Astrocyte (in vitro differentiated cells and primary cell): ENCODE measurements around the gene STUM.

ENCODE experiments used
- EZH2 ChIP-seq: IDR thresholded peaks from 2 replicates; pipeline ENCODE4 v1.6.1; 2012; ENCODE audit warnings: mild to moderate bottlenecking, low read length, inconsistent platforms; ENCODE audit not compliant: insufficient read depth
- TF ChIP-seq, protein P1 (sequence below): IDR thresholded peaks from 2 replicates; pipeline ENCODE4 v1.5.1; 2011; ENCODE audit warnings: low read depth, mild to moderate bottlenecking, inconsistent platforms, low read length, moderate library complexity; ENCODE audit not compliant: insufficient read depth

DNA sequence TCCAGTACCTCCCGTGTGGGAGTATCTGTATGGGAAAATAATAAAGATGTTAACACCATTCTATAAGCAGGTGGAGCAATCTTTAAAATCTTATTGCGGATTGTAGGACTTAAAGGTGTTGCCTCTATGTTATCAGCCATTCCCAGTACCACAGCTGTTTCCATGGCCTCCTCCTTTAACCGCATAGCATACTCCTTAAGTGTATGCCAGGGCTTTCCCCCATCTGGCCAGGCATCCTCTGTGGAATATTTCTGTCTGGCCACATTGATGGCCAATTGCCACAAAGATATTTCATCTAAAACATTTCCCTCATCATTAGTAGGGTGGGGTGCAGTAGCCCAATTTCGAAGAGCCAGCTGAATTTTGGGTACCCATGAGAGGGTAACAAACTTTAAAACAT lies 7.3 kb upstream of the STUM start:
- TF ChIP-seq, protein P1, sequence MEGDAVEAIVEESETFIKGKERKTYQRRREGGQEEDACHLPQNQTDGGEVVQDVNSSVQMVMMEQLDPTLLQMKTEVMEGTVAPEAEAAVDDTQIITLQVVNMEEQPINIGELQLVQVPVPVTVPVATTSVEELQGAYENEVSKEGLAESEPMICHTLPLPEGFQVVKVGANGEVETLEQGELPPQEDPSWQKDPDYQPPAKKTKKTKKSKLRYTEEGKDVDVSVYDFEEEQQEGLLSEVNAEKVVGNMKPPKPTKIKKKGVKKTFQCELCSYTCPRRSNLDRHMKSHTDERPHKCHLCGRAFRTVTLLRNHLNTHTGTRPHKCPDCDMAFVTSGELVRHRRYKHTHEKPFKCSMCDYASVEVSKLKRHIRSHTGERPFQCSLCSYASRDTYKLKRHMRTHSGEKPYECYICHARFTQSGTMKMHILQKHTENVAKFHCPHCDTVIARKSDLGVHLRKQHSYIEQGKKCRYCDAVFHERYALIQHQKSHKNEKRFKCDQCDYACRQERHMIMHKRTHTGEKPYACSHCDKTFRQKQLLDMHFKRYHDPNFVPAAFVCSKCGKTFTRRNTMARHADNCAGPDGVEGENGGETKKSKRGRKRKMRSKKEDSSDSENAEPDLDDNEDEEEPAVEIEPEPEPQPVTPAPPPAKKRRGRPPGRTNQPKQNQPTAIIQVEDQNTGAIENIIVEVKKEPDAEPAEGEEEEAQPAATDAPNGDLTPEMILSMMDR = no peak
- no peak for TF ChIP-seq EZH2
